Endothelial cell of umbilical vein (primary cell): ENCODE results near the gene CLEC12A. TPM values are rescaled to one million over a fixed set of nuclear protein-coding genes. Genes with fewer than 3 reads are reported as not detected.
A peak's percentile ranks its signal among the peaks of the same experiment; 100 is the strongest.

Experiments
- BruUV-seq: library from RNA; stranded (reverse); fragments of 400-500 nt; replicated peaks from 2 replicates; lab custom pipeline; 2021; lab: Mats Ljungman, UMichigan
- CTCF ChIA-PET: fragments of 300-600, 350-600 bp; sonication (Branson Sonifier 250); formaldehyde crosslinking; loops from one replicate; lab custom pipeline; 2021; ENCODE audit warnings: antibody characterized with exemption, inconsistent platforms; lab: Charles Lee
- POLR2A ChIA-PET: fragments of 300-600, 350-600 bp; sonication (Branson Sonifier 250); formaldehyde crosslinking; loops from one replicate; lab custom pipeline; 2021; ENCODE audit warnings: antibody characterized with exemption, inconsistent platforms; lab: Charles Lee
- DNase-seq: peaks from one replicate; pipeline ENCODE4 v3.0.0-alpha.2; 2011; ENCODE audit warnings: low read depth, low spot score
- FAIRE-seq: peaks from 2 replicates; lab custom pipeline; 2011; peaks lifted over from hg19 to GRCh38; lab: Jason Lieb, UNC
- H2AFZ ChIP-seq: 2 replicates; pipeline ENCODE4 v1.6.0; 2012; ENCODE audit warnings: low read depth, low read length, control low read depth, inconsistent platforms
- H3K27ac ChIP-seq: 2 replicates; pipeline ENCODE4 v1.5.1; 2011; ENCODE audit warnings: low read depth, mild to moderate bottlenecking, control low read depth, low read length, moderate library complexity; ENCODE audit not compliant: insufficient read depth
- H3K27me3 ChIP-seq, 2 experiments: 2 replicates each; pipeline versions ENCODE4 v1.6.0 to v1.6.1; 2011; ENCODE audit warnings: low read length in 2 of 2, mixed read lengths in 1 of 2; ENCODE audit not compliant: control insufficient read depth in 2 of 2, insufficient read depth in 2 of 2
- H3K36me3 ChIP-seq, 2 experiments: 2 replicates in 1 of 2; 3 replicates in 1 of 2; pipeline ENCODE4 v1.5.1; 2011; ENCODE audit warnings: low read length in 2 of 2, mild to moderate bottlenecking in 1 of 2, moderate library complexity in 1 of 2; ENCODE audit not compliant: control insufficient read depth in 2 of 2, insufficient read depth in 2 of 2; ENCODE audit errors: extremely low read depth in 1 of 2
- H3K4me1 ChIP-seq: 3 replicates; pipeline ENCODE4 v1.5.1; 2011; ENCODE audit warnings: mild to moderate bottlenecking, low read length; ENCODE audit not compliant: control insufficient read depth, insufficient read depth; ENCODE audit errors: extremely low read depth
- H3K4me2 ChIP-seq: 2 replicates; pipeline ENCODE4 v1.6.1; 2011; ENCODE audit warnings: low read length, control low read depth, mixed read lengths; ENCODE audit not compliant: insufficient read depth
- H3K4me3 ChIP-seq, 3 experiments: fragments of 200-600 bp in 1 of 3; sonication (generic), shearing (Covaris generic) in 1 of 3; replicated peaks in 1 of 3; 2 replicates each; pipeline ENCODE4 v1.5.1; 2011 to 2016; ENCODE audit warnings: control low read depth in 3 of 3, low read length in 3 of 3, mild to moderate bottlenecking in 2 of 3, inconsistent platforms in 1 of 3, low read depth in 1 of 3, moderate library complexity in 1 of 3; ENCODE audit not compliant: insufficient read depth in 1 of 3
- H3K79me2 ChIP-seq: 2 replicates; pipeline ENCODE4 v1.6.0; 2012; ENCODE audit warnings: low read length, inconsistent platforms; ENCODE audit not compliant: control insufficient read depth, insufficient read depth
- H3K9ac ChIP-seq: replicated peaks from 2 replicates; pipeline ENCODE3; 2011; ENCODE audit warnings: low read length, control low read depth; ENCODE audit not compliant: insufficient read depth; ENCODE audit errors: extremely low read depth
- H3K9me1 ChIP-seq: replicated peaks from 3 replicates; pipeline ENCODE4 v1.6.0; 2011; ENCODE audit warnings: mild to moderate bottlenecking, low read length; ENCODE audit not compliant: control insufficient read depth, insufficient read depth; ENCODE audit errors: extremely low read depth
- H3K9me3 ChIP-seq: replicated peaks from 2 replicates; pipeline ENCODE4 v1.5.1; 2012; ENCODE audit warnings: low read length, inconsistent platforms; ENCODE audit not compliant: control insufficient read depth, insufficient read depth
- H4K20me1 ChIP-seq: replicated peaks from 2 replicates; pipeline ENCODE3; 2011; ENCODE audit warnings: mild to moderate bottlenecking, low read length; ENCODE audit not compliant: control insufficient read depth, insufficient read depth; ENCODE audit errors: extremely low read depth
- EZH2 ChIP-seq: IDR thresholded peaks from 2 replicates; pipeline ENCODE4 v1.6.1; 2012; ENCODE audit warnings: borderline replicate concordance, low read depth, mild to moderate bottlenecking, moderate library complexity, low read length, inconsistent platforms; ENCODE audit not compliant: severe bottlenecking
- dilution Hi-C: fragments of 300-500 bp; cut with MboI; formaldehyde crosslinking; loops from one replicate; pipeline ENCODE4 v1.15.0; 2019; ENCODE audit warnings: low sequenced_read_pairs; ENCODE audit not compliant: extremely low pct_ligation_motif_present
- intact Hi-C: fragments of 100-400 bp; cut with micrococcal nuclease; formaldehyde crosslinking; loops from one replicate; pipeline ENCODE4 v1.10.0; 2022
- polyA plus RNA-seq, 4 experiments: library from polyadenylated mRNA; depleted of rRNA in 3 of 4; stranded (reverse) in 3 of 4; unstranded in 1 of 4; fragments of >200 nt; gene quantifications; 2 replicates each; pipeline versions ENCODE4 v1.2.1 to v1.2.3, GENCODE V29; 2011 to 2012; ENCODE audit warnings: missing spikeins in 1 of 4
- total RNA-seq: library from RNA; stranded (reverse); gene quantifications from 2 replicates; pipeline ENCODE4 v1.2.3, GENCODE V29; 2021
- TF ChIP-seq, protein P1 (sequence below), 2 donors: IDR thresholded peaks; 1 replicate in 1 of 2; 2 replicates in 1 of 2; pipeline ENCODE4 v1.5.1; 2011; ENCODE audit warnings: low read length in 2 of 2, mild to moderate bottlenecking in 2 of 2, moderate library complexity in 2 of 2, control low read depth in 1 of 2, inconsistent platforms in 1 of 2, low read depth in 1 of 2; ENCODE audit not compliant: insufficient read depth in 1 of 2; ENCODE audit errors: extremely low read depth in 1 of 2

CLEC12A gene
- total and polyA plus RNA-seq, 2 donors (not counting 3 experiments of a cell fraction or from before 2014, with no cell fraction given), result not detected

DNA sequence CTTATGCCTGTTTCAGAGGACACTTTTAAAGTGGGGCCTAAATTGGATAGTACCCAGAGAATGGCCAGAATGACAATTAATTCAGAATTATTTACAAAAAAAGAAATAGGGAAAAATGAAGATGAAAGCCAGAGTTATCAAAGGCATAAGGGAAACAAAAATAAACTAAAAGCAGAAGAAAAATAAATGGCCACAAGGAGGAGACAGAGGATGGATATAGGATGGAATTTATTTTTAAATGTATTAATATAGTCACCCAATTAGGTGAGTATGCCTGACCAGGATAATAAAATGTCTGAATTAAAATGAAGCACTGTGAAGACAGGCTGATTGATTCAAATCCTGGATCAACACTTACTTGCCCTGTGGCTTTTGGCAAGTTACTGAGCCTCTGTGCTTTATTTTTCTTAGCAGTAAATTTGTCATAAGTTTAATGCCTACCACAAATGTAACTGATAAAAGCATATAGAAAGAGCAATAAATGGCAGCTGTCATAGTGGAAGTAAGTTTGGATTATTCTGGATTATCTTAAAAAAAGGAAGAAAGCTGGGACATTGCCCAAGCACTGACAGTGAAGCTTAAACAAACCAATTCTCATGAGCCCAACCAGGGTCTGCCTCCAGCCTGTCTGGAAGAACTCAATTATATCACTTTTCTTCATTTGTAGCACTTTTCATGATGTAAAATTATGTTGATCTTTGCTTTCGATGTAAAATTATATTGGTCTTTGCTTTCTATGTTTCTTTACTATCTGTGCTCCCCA, 62.8 kb downstream of the CLEC12A start:
- dilution Hi-C loops (no loop called here), intact Hi-C loops (loop anchor here (1.0 to 10.0 kb wide), 10 partner anchors 24 to 638 kb away; partner anchors contain the start of genes CLEC12B, CLEC1A and STYK1)
- Histone ChIP-seq H3K9me3 (no peaks in the 10 kb centered on the region), H3K27me3 (no peaks in the 10 kb centered on the region), H3K4me3 (no peak overlapping the region), H4K20me1 (no peaks in the 10 kb centered on the region), H3K27ac (peak overlapping the region; percentile 99), H3K9me1 (no peaks in the 10 kb centered on the region), H3K79me2 (no peaks in the 10 kb centered on the region), H3K4me1 (peaks cover 31% of the 10 kb centered on the region), H2AFZ (peak overlapping the region; percentile 72), H3K36me3 (no peaks in the 10 kb centered on the region), H3K9ac (peak overlapping the region; percentile 43), H3K4me2 (no peak overlapping the region)
- CTCF ChIA-PET, result interaction anchor here (0.6 to 6.1 kb wide), 12 partner anchors 16 to 283 kb away, joined by 3 to 74 read pairs (median 4); partner anchors contain the start of genes CLEC12B and CLEC1A
- TF ChIP-seq, protein P1, sequence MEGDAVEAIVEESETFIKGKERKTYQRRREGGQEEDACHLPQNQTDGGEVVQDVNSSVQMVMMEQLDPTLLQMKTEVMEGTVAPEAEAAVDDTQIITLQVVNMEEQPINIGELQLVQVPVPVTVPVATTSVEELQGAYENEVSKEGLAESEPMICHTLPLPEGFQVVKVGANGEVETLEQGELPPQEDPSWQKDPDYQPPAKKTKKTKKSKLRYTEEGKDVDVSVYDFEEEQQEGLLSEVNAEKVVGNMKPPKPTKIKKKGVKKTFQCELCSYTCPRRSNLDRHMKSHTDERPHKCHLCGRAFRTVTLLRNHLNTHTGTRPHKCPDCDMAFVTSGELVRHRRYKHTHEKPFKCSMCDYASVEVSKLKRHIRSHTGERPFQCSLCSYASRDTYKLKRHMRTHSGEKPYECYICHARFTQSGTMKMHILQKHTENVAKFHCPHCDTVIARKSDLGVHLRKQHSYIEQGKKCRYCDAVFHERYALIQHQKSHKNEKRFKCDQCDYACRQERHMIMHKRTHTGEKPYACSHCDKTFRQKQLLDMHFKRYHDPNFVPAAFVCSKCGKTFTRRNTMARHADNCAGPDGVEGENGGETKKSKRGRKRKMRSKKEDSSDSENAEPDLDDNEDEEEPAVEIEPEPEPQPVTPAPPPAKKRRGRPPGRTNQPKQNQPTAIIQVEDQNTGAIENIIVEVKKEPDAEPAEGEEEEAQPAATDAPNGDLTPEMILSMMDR (IDR thresholded peaks at IDR 0.05; ENCODE audit: extremely low read depth in 1 of 2, insufficient read depth in 1 of 2, low read depth in 1 of 2, low read length in 2 of 2), result peak; percentile 12 to 17
- no peak for TF ChIP-seq EZH2
- peak; percentile 75 for DNase-seq
- BruUV-seq, result no TSS peak
- FAIRE-seq, result no peak
- POLR2A ChIA-PET, result no interaction called here

Other genes starting within 250 kb of the CLEC12A start
- not detected in 2 replicates for gene CLECL1, start 238.3 kb upstream of the CLEC12A start, total RNA-seq
- gene CLECL1, start 238.3 kb upstream of the CLEC12A start, polyA plus RNA-seq, result not detected in 2 replicates
- gene CD69, start 210.5 kb upstream of the CLEC12A start, total RNA-seq, result 0.49 and 1.2 TPM in 2 replicates
- 2.9 and 4.4 TPM in 2 replicates for gene CD69, start 210.5 kb upstream of the CLEC12A start, polyA plus RNA-seq
- gene KLRF1, start 143.9 kb upstream of the CLEC12A start, total RNA-seq, result not detected in 2 replicates
- gene KLRF1, start 143.9 kb upstream of the CLEC12A start, polyA plus RNA-seq, result not detected in 2 replicates
- gene CLEC2B, start 102.1 kb upstream of the CLEC12A start, total RNA-seq, result 16.4 and 18.3 TPM in 2 replicates
- gene CLEC2B, start 102.1 kb upstream of the CLEC12A start, polyA plus RNA-seq, result 4.4 and 6.7 TPM in 2 replicates
- not detected in 2 replicates for gene KLRF2, start 89.9 kb upstream of the CLEC12A start, total RNA-seq
- gene KLRF2, start 89.9 kb upstream of the CLEC12A start, polyA plus RNA-seq, result not detected in 2 replicates
- gene CLEC2A, start 39.0 kb upstream of the CLEC12A start, total RNA-seq, result not detected in 2 replicates
- not detected in 2 replicates for gene CLEC2A, start 39.0 kb upstream of the CLEC12A start, polyA plus RNA-seq
- not detected in 2 replicates for gene CLEC1B, start 27.7 kb downstream of the CLEC12A start, total RNA-seq
- not detected in 2 replicates for gene CLEC1B, start 27.7 kb downstream of the CLEC12A start, polyA plus RNA-seq
- gene CLEC12B, start 39.2 kb downstream of the CLEC12A start, total RNA-seq, result 1.2 TPM in 2 replicates
- gene CLEC12B, start 39.2 kb downstream of the CLEC12A start, polyA plus RNA-seq, result 1.8 and 3.7 TPM in 2 replicates
- gene CLEC9A, start 59.3 kb downstream of the CLEC12A start, total RNA-seq, result not detected in 2 replicates
- gene CLEC9A, start 59.3 kb downstream of the CLEC12A start, polyA plus RNA-seq, result not detected in 2 replicates
- gene CLEC1A, start 127.6 kb downstream of the CLEC12A start, total RNA-seq, result 22.5 and 24.2 TPM in 2 replicates
- gene CLEC1A, start 127.6 kb downstream of the CLEC12A start, polyA plus RNA-seq, result 21.2 and 22.0 TPM in 2 replicates
- gene CLEC7A, start 158.8 kb downstream of the CLEC12A start, total RNA-seq, result not detected in 2 replicates
- gene CLEC7A, start 158.8 kb downstream of the CLEC12A start, polyA plus RNA-seq, result not detected in 2 replicates
- gene OLR1, start 200.7 kb downstream of the CLEC12A start, total RNA-seq, result not detected in 2 replicates
- gene OLR1, start 200.7 kb downstream of the CLEC12A start, polyA plus RNA-seq, result not detected in 2 replicates
- 0.24 TPM in 1 of 2 replicates, not detected in the other for gene TMEM52B, start 207.6 kb downstream of the CLEC12A start, total RNA-seq
- gene TMEM52B, start 207.6 kb downstream of the CLEC12A start, polyA plus RNA-seq, result not detected in 2 replicates
- gene GABARAPL1, start 241.5 kb downstream of the CLEC12A start, total RNA-seq, result 59.4 and 69.0 TPM in 2 replicates
- 64.8 and 65.6 TPM in 2 replicates for gene GABARAPL1, start 241.5 kb downstream of the CLEC12A start, polyA plus RNA-seq